Neutrophil (primary cell): ENCODE data around the gene HYAL4.

ENCODE experiments used
- H3K27ac ChIP-seq: fragments of 200-600 bp; sonication (generic); 2 replicates; pipeline ENCODE4 v1.5.1; 2016; ENCODE audit warnings: mild to moderate bottlenecking, moderate library complexity
- H3K27me3 ChIP-seq: fragments of 200-600 bp; sonication (generic); 2 replicates; pipeline ENCODE4 v1.6.0; 2016; ENCODE audit warnings: mild to moderate bottlenecking
- H3K36me3 ChIP-seq: fragments of 200-600 bp; sonication (generic); 2 replicates; pipeline ENCODE4 v1.5.1; 2017
- H3K4me1 ChIP-seq, 2 experiments: fragments of 200-600 bp in 1 of 2; sonication (generic) in 1 of 2; 1 replicate in 1 of 2; 2 replicates in 1 of 2; pipeline versions ENCODE4 v1.5.1 to v1.6.1; 2013 to 2016; ENCODE audit warnings: low read depth in 1 of 2, low read length in 1 of 2, mild to moderate bottlenecking in 1 of 2, moderate library complexity in 1 of 2; ENCODE audit not compliant: control insufficient read depth in 1 of 2, insufficient read depth in 1 of 2
- H3K4me3 ChIP-seq, 2 experiments: fragments of 200-600 bp in 1 of 2; sonication (generic) in 1 of 2; 1 replicate in 1 of 2; 2 replicates in 1 of 2; pipeline ENCODE4 v1.5.1; 2013 to 2016; ENCODE audit warnings: low read depth in 1 of 2, low read length in 1 of 2, mild to moderate bottlenecking in 1 of 2, moderate library complexity in 1 of 2
- H3K9me3 ChIP-seq: fragments of 200-600 bp; sonication (generic); 2 replicates; pipeline ENCODE4 v1.5.1; 2016
- CTCF ChIP-seq: fragments of 200-600 bp; sonication (generic); IDR thresholded peaks from 2 replicates; pipeline ENCODE4 v1.5.1; 2016; ENCODE audit warnings: antibody characterized with exemption

Gene HYAL4

GRCh38 chr7:123820864-123821263 is 24.1 kb upstream of the HYAL4 start:
- Histone ChIP-seq H3K4me3 (no peak overlapping the region), H3K36me3 (no peaks in the 10 kb centered on the region), H3K9me3 (no peaks in the 10 kb centered on the region), H3K27me3 (no peaks in the 10 kb centered on the region), H3K4me1 (no peaks in the 10 kb centered on the region), H3K27ac (no peak overlapping the region)
- TF ChIP-seq CTCF: no peak

GRCh38 chr7:123821320-123821719 is 23.6 kb upstream of the HYAL4 start:
- no peaks in the 10 kb centered on the region for H3K27me3 ChIP-seq
- H3K36me3 ChIP-seq: no peaks in the 10 kb centered on the region
- H3K4me3 ChIP-seq: no peak overlapping the region
- no peak overlapping the region for H3K27ac ChIP-seq
- no peak for TF ChIP-seq CTCF
- H3K4me1 ChIP-seq: no peaks in the 10 kb centered on the region
- no peaks in the 10 kb centered on the region for H3K9me3 ChIP-seq

- no peak overlapping the region for H3K27ac ChIP-seq
- no peaks in the 10 kb centered on the region for H3K9me3 ChIP-seq
- H3K27me3 ChIP-seq: no peaks in the 10 kb centered on the region
- H3K36me3 ChIP-seq: no peaks in the 10 kb centered on the region
- H3K4me1 ChIP-seq: no peaks in the 10 kb centered on the region
- no peak overlapping the region for H3K4me3 ChIP-seq
- TF ChIP-seq CTCF: no peak
Observed at GRCh38 chr7:123823898-123824753, 20.8 kb upstream of the HYAL4 start.

GRCh38 chr7:123824754-123825067 is 20.3 kb upstream of the HYAL4 start:
- H3K9me3 ChIP-seq: no peaks in the 10 kb centered on the region
- TF ChIP-seq CTCF: no peak
- no peaks in the 10 kb centered on the region for H3K4me1 ChIP-seq
- H3K27ac ChIP-seq: no peak overlapping the region
- H3K27me3 ChIP-seq: no peaks in the 10 kb centered on the region
- H3K36me3 ChIP-seq: no peaks in the 10 kb centered on the region
- no peak overlapping the region for H3K4me3 ChIP-seq

GRCh38 chr7:123828805-123829204 is 16.2 kb upstream of the HYAL4 start:
- no peaks in the 10 kb centered on the region for H3K27me3 ChIP-seq

More at GRCh38 chr7:123828805-123829204, 16.2 kb upstream of the HYAL4 start:
- H3K4me3 ChIP-seq: no peak overlapping the region
- H3K27ac ChIP-seq: no peak overlapping the region
- no peak for TF ChIP-seq CTCF
- no peaks in the 10 kb centered on the region for H3K9me3 ChIP-seq
- H3K4me1 ChIP-seq: no peaks in the 10 kb centered on the region
- H3K36me3 ChIP-seq: no peaks in the 10 kb centered on the region
